ENCODE data around the gene ADGRL4.
"Not testable (repeated sequence)": the region's sequence is repeated elsewhere in the genome, so short reads cannot be mapped to it uniquely, and the experiment has no call there.

Gene ADGRL4

GRCh38 chr1:79004916-79005315 lies 1.6 kb downstream of the ADGRL4 start:
- ATAC-seq (replicated peaks; ENCODE audit: extremely low read depth, poor library complexity, severe bottlenecking) (no peak), DNase-seq (ENCODE audit: low spot score in 2 of 2) (no peak)
- Mint-ChIP-seq H3K4me3 (no peak overlapping the region), H3K27ac (ENCODE audit: low read depth) (no peak overlapping the region), H3K4me1 (no peaks in the 10 kb centered on the region), H3K36me3 (ENCODE audit: insufficient read depth) (no peaks in the 10 kb centered on the region), H3K9me3 (peaks cover 10% of the 10 kb centered on the region), H3K27me3 (no peaks in the 10 kb centered on the region)

GRCh38 chr1:78996791-78997190 lies 9.7 kb downstream of the ADGRL4 start:
- Mint-ChIP-seq H3K36me3 (ENCODE audit: insufficient read depth) (no peaks in the 10 kb centered on the region), H3K27me3 (no peaks in the 10 kb centered on the region), H3K4me3 (no peak overlapping the region), H3K4me1 (no peaks in the 10 kb centered on the region), H3K27ac (ENCODE audit: low read depth) (no peak overlapping the region), H3K9me3 (peaks cover 13% of the 10 kb centered on the region)
- ATAC-seq (replicated peaks; ENCODE audit: extremely low read depth, poor library complexity, severe bottlenecking) = no peak
- DNase-seq (ENCODE audit: low spot score in 2 of 2) = no peak

GRCh38 chr1:78987042-78987441 lies 19.5 kb downstream of the ADGRL4 start:
- no peaks in the 10 kb centered on the region for H3K36me3 Mint-ChIP-seq (ENCODE audit: insufficient read depth)
- H3K27ac Mint-ChIP-seq (ENCODE audit: low read depth) = no peak overlapping the region
- DNase-seq (ENCODE audit: low spot score in 2 of 2) (no peak), ATAC-seq (replicated peaks; ENCODE audit: extremely low read depth, poor library complexity, severe bottlenecking) (no peak)
- no peaks in the 10 kb centered on the region for H3K4me1 Mint-ChIP-seq
- H3K4me3 Mint-ChIP-seq = no peak overlapping the region
- H3K27me3 Mint-ChIP-seq = no peaks in the 10 kb centered on the region
- peaks cover 18% of the 10 kb centered on the region for H3K9me3 Mint-ChIP-seq

- peaks cover 28% of the 10 kb centered on the region for H3K9me3 Mint-ChIP-seq
- ATAC-seq (replicated peaks; ENCODE audit: extremely low read depth, poor library complexity, severe bottlenecking) = no peak
- H3K36me3 Mint-ChIP-seq (ENCODE audit: insufficient read depth) = no peaks in the 10 kb centered on the region
Measured at GRCh38 chr1:78980511-78980910, 26.0 kb downstream of the ADGRL4 start.

GRCh38 chr1:78972723-78973122 lies 33.8 kb downstream of the ADGRL4 start:
- ATAC-seq (replicated peaks; ENCODE audit: extremely low read depth, poor library complexity, severe bottlenecking) (no peak), DNase-seq (ENCODE audit: low spot score in 2 of 2) (no peak)
- H3K9me3 Mint-ChIP-seq = peaks cover 5% of the 10 kb centered on the region
- H3K36me3 Mint-ChIP-seq (ENCODE audit: insufficient read depth) = no peaks in the 10 kb centered on the region
- H3K4me1 Mint-ChIP-seq = no peaks in the 10 kb centered on the region
- H3K27me3 Mint-ChIP-seq = no peaks in the 10 kb centered on the region
- no peak overlapping the region for H3K4me3 Mint-ChIP-seq
- H3K27ac Mint-ChIP-seq (ENCODE audit: low read depth) = no peak overlapping the region

More at GRCh38 chr1:78980511-78980910, 26.0 kb downstream of the ADGRL4 start:
- no peak overlapping the region for H3K27ac Mint-ChIP-seq (ENCODE audit: low read depth)
- H3K4me3 Mint-ChIP-seq = no peak overlapping the region
- H3K27me3 Mint-ChIP-seq = no peaks in the 10 kb centered on the region
- DNase-seq (ENCODE audit: low spot score in 2 of 2) = no peak
- H3K4me1 Mint-ChIP-seq = no peaks in the 10 kb centered on the region

GRCh38 chr1:78967091-78967490 lies 39.4 kb downstream of the ADGRL4 start:
- not testable (repeated sequence) for H3K36me3 Mint-ChIP-seq (ENCODE audit: insufficient read depth); H3K9me3 Mint-ChIP-seq; DNase-seq (ENCODE audit: low spot score in 2 of 2); H3K27me3 Mint-ChIP-seq; H3K4me1 Mint-ChIP-seq; H3K4me3 Mint-ChIP-seq; H3K27ac Mint-ChIP-seq (ENCODE audit: low read depth); ATAC-seq (replicated peaks; ENCODE audit: extremely low read depth, poor library complexity, severe bottlenecking)

GRCh38 chr1:78958711-78959110 lies 47.8 kb downstream of the ADGRL4 start:
- DNase-seq (ENCODE audit: low spot score in 2 of 2) = no peak
- ATAC-seq (replicated peaks; ENCODE audit: extremely low read depth, poor library complexity, severe bottlenecking) = no peak
- H3K4me1 Mint-ChIP-seq = no peaks in the 10 kb centered on the region
- H3K27me3 Mint-ChIP-seq = no peaks in the 10 kb centered on the region
- H3K27ac Mint-ChIP-seq (ENCODE audit: low read depth) = no peak overlapping the region
- no peak overlapping the region for H3K4me3 Mint-ChIP-seq
- H3K36me3 Mint-ChIP-seq (ENCODE audit: insufficient read depth) = no peaks in the 10 kb centered on the region
- H3K9me3 Mint-ChIP-seq = peaks cover 21% of the 10 kb centered on the region

- Mint-ChIP-seq H3K36me3 (ENCODE audit: insufficient read depth) (no peaks in the 10 kb centered on the region), H3K27me3 (no peaks in the 10 kb centered on the region), H3K4me3 (no peak overlapping the region), H3K4me1 (no peaks in the 10 kb centered on the region), H3K27ac (ENCODE audit: low read depth) (no peak overlapping the region), H3K9me3 (peaks cover 26% of the 10 kb centered on the region)
- DNase-seq (ENCODE audit: low spot score in 2 of 2) (no peak), ATAC-seq (replicated peaks; ENCODE audit: extremely low read depth, poor library complexity, severe bottlenecking) (no peak)
Measured at GRCh38 chr1:78950826-78951225, 55.7 kb downstream of the ADGRL4 start.

- Mint-ChIP-seq H3K27me3 (no peaks in the 10 kb centered on the region), H3K9me3 (peaks cover 26% of the 10 kb centered on the region), H3K4me1 (no peaks in the 10 kb centered on the region), H3K36me3 (ENCODE audit: insufficient read depth) (no peaks in the 10 kb centered on the region), H3K4me3 (no peak overlapping the region), H3K27ac (ENCODE audit: low read depth) (no peak overlapping the region)
- no peak for ATAC-seq (replicated peaks; ENCODE audit: extremely low read depth, poor library complexity, severe bottlenecking)
- no peak for DNase-seq (ENCODE audit: low spot score in 2 of 2)
Measured at GRCh38 chr1:78949227-78949626, 57.3 kb downstream of the ADGRL4 start.

- Mint-ChIP-seq H3K27me3 (no peaks in the 10 kb centered on the region), H3K36me3 (ENCODE audit: insufficient read depth) (no peaks in the 10 kb centered on the region), H3K4me1 (no peaks in the 10 kb centered on the region), H3K4me3 (no peak overlapping the region), H3K9me3 (peaks cover 20% of the 10 kb centered on the region), H3K27ac (ENCODE audit: low read depth) (no peak overlapping the region)
- ATAC-seq (replicated peaks; ENCODE audit: extremely low read depth, poor library complexity, severe bottlenecking) (no peak), DNase-seq (ENCODE audit: low spot score in 2 of 2) (no peak)
Measured at GRCh38 chr1:78919150-78919549, 87.4 kb downstream of the ADGRL4 start.

- Mint-ChIP-seq H3K9me3 (peaks cover 16% of the 10 kb centered on the region), H3K36me3 (ENCODE audit: insufficient read depth) (no peaks in the 10 kb centered on the region), H3K4me3 (no peak overlapping the region), H3K4me1 (no peaks in the 10 kb centered on the region), H3K27ac (ENCODE audit: low read depth) (no peak overlapping the region), H3K27me3 (no peaks in the 10 kb centered on the region)
- ATAC-seq (replicated peaks; ENCODE audit: extremely low read depth, poor library complexity, severe bottlenecking) (no peak), DNase-seq (ENCODE audit: low spot score in 2 of 2) (no peak)
Measured at GRCh38 chr1:78918157-78918556, 88.4 kb downstream of the ADGRL4 start.

GRCh38 chr1:78916986-78917385 lies 89.5 kb downstream of the ADGRL4 start:
- H3K27me3 Mint-ChIP-seq = no peaks in the 10 kb centered on the region
- H3K9me3 Mint-ChIP-seq = peaks cover 6% of the 10 kb centered on the region
- H3K36me3 Mint-ChIP-seq (ENCODE audit: insufficient read depth) = no peaks in the 10 kb centered on the region
- H3K4me1 Mint-ChIP-seq = no peaks in the 10 kb centered on the region
- DNase-seq (ENCODE audit: low spot score in 2 of 2) = no peak
- H3K4me3 Mint-ChIP-seq = no peak overlapping the region
- no peak for ATAC-seq (replicated peaks; ENCODE audit: extremely low read depth, poor library complexity, severe bottlenecking)
- H3K27ac Mint-ChIP-seq (ENCODE audit: low read depth) = no peak overlapping the region

- H3K27ac Mint-ChIP-seq (ENCODE audit: low read depth) = no peak overlapping the region
- no peaks in the 10 kb centered on the region for H3K4me1 Mint-ChIP-seq
- H3K36me3 Mint-ChIP-seq (ENCODE audit: insufficient read depth) = no peaks in the 10 kb centered on the region
- H3K27me3 Mint-ChIP-seq = no peaks in the 10 kb centered on the region
- ATAC-seq (replicated peaks; ENCODE audit: extremely low read depth, poor library complexity, severe bottlenecking) (no peak), DNase-seq (ENCODE audit: low spot score in 2 of 2) (no peak)
- H3K9me3 Mint-ChIP-seq = no peaks in the 10 kb centered on the region
- H3K4me3 Mint-ChIP-seq = no peak overlapping the region
Measured at GRCh38 chr1:78913950-78914349, 92.6 kb downstream of the ADGRL4 start.

Data from central memory CD8-positive, alpha-beta T cell (primary cell).